Fibroblast of the aortic adventitia (primary cell): ENCODE results near the gene DIP2C. TPM values are rescaled to one million over a fixed set of nuclear protein-coding genes. Genes with fewer than 3 reads are reported as not detected.

ENCODE experiments used
- DNase-seq: peaks from one replicate; pipeline ENCODE4 v3.0.0-alpha.2; 2010; ENCODE audit warnings: low read depth
- H3K4me3 ChIP-seq: 2 replicates; pipeline ENCODE4 v1.5.1; 2011; ENCODE audit warnings: low read depth, mild to moderate bottlenecking, control low read depth, low read length, moderate library complexity
- CTCF ChIP-seq: IDR thresholded peaks from 2 replicates; pipeline ENCODE4 v1.5.1; 2011; ENCODE audit warnings: mild to moderate bottlenecking, low read length, control low read depth, inconsistent platforms; ENCODE audit not compliant: insufficient read depth
- total RNA-seq: library from RNA; depleted of rRNA; stranded (reverse); fragments of >200 nt; gene quantifications from 2 replicates; pipeline ENCODE4 v1.2.3, GENCODE V29; 2012; ENCODE audit warnings: low replicate concordance

The DIP2C gene
- total RNA-seq, 1 donor = 15.7 TPM

GRCh38 chr10:689121-689451 is 382 bp downstream of the DIP2C start:
- peak overlapping the region; percentile 77 for H3K4me3 ChIP-seq
- DNase-seq = no peak
- TF ChIP-seq CTCF = no peak

- peak; percentile 54 for DNase-seq
- no peak for TF ChIP-seq CTCF
- peak overlapping the region; percentile 77 for H3K4me3 ChIP-seq
Observed at GRCh38 chr10:688312-689120, 952 bp downstream of the DIP2C start.

GRCh38 chr10:687583-688311 is 1.7 kb downstream of the DIP2C start:
- no peak for TF ChIP-seq CTCF
- no peak for DNase-seq
- H3K4me3 ChIP-seq = peak overlapping the region; percentile 77

GRCh38 chr10:686155-686931 is 3.1 kb downstream of the DIP2C start:
- TF ChIP-seq CTCF = no peak
- H3K4me3 ChIP-seq = no peak overlapping the region
- DNase-seq = no peak

- no peak overlapping the region for H3K4me3 ChIP-seq
- DNase-seq = no peak
- TF ChIP-seq CTCF = no peak
Observed at GRCh38 chr10:685613-686012, 3.9 kb downstream of the DIP2C start.

- DNase-seq = peak; percentile 86
- peak overlapping the region; percentile 52 for H3K4me3 ChIP-seq
- peak; percentile 26 for TF ChIP-seq CTCF
Observed at GRCh38 chr10:683448-684071, 5.9 kb downstream of the DIP2C start.
